Fibroblast of lung (primary cell): ENCODE data around the gene PLXNA4. TPM values are rescaled to one million over a fixed set of nuclear protein-coding genes. Genes with fewer than 3 reads are reported as not detected.

Source experiments
- DNase-seq, 2 donors: peaks; one replicate each; pipeline versions ENCODE4 v3.0.0 to v3.0.0-alpha.2; 2010; ENCODE audit warnings: low read depth in 2 of 2
- H2AFZ ChIP-seq: 2 replicates; pipeline ENCODE4 v1.5.1; 2012; ENCODE audit warnings: low read length, control low read depth, inconsistent platforms
- H3K27ac ChIP-seq: 2 replicates; pipeline ENCODE4 v1.5.1; 2011; ENCODE audit warnings: low read length, control low read depth; ENCODE audit not compliant: insufficient read depth
- H3K27me3 ChIP-seq: 2 replicates; pipeline ENCODE4 v1.5.1; 2011; ENCODE audit warnings: mild to moderate bottlenecking, low read length; ENCODE audit not compliant: control insufficient read depth, insufficient read depth
- H3K36me3 ChIP-seq: 2 replicates; pipeline ENCODE4 v1.5.1; 2011; ENCODE audit warnings: low read length; ENCODE audit not compliant: control insufficient read depth, insufficient read depth
- H3K4me1 ChIP-seq: 2 replicates; pipeline ENCODE4 v1.5.1; 2011; ENCODE audit warnings: low read length; ENCODE audit not compliant: control insufficient read depth, insufficient read depth; ENCODE audit errors: extremely low read depth
- H3K4me2 ChIP-seq: 2 replicates; pipeline ENCODE4 v1.5.1; 2011; ENCODE audit warnings: low read length, control low read depth; ENCODE audit not compliant: insufficient read depth; ENCODE audit errors: extremely low read depth
- H3K4me3 ChIP-seq, 4 experiments: fragments of 200-600 bp in 1 of 4; sonication (generic) in 1 of 4; replicated peaks in 1 of 4; 2 replicates each; pipeline ENCODE4 v1.5.1; 2011 to 2016; ENCODE audit warnings: low read length in 4 of 4, low read depth in 3 of 4, mild to moderate bottlenecking in 3 of 4, control low read depth in 2 of 4, inconsistent platforms in 1 of 4, mixed read lengths in 1 of 4; ENCODE audit not compliant: insufficient read depth in 1 of 4; ENCODE audit errors: control extremely low read depth in 1 of 4
- H3K79me2 ChIP-seq: 2 replicates; pipeline ENCODE4 v1.5.1; 2012; ENCODE audit warnings: mild to moderate bottlenecking, low read length, inconsistent platforms; ENCODE audit not compliant: control insufficient read depth, insufficient read depth
- H3K9ac ChIP-seq: 2 replicates; pipeline ENCODE4 v1.5.1; 2011; ENCODE audit warnings: mild to moderate bottlenecking, low read length, control low read depth; ENCODE audit not compliant: insufficient read depth
- H3K9me3 ChIP-seq: 2 replicates; pipeline ENCODE4 v1.5.1; 2012; ENCODE audit warnings: low read depth, low read length; ENCODE audit not compliant: control insufficient read depth, insufficient read depth
- H4K20me1 ChIP-seq: 2 replicates; pipeline ENCODE4 v1.5.1; 2011; ENCODE audit warnings: low read length; ENCODE audit not compliant: control insufficient read depth, insufficient read depth; ENCODE audit errors: extremely low read depth
- CTCF ChIP-seq, 2 donors: IDR thresholded peaks in 1 of 2; conservative IDR thresholded peaks in 1 of 2; 1 replicate in 1 of 2; 2 replicates in 1 of 2; pipeline ENCODE4 v1.5.1; 2011 to 2012; ENCODE audit warnings: low read length in 2 of 2, control low read depth in 1 of 2, inconsistent platforms in 1 of 2, low read depth in 1 of 2, mild to moderate bottlenecking in 1 of 2
- EZH2 ChIP-seq: IDR thresholded peaks from 2 replicates; pipeline ENCODE4 v1.5.1; 2012; ENCODE audit warnings: low read length, control low read depth, mild to moderate bottlenecking; ENCODE audit errors: missing control alignments
- polyA plus RNA-seq, 2 donors: library from polyadenylated mRNA; depleted of rRNA in 1 of 2; stranded (reverse) in 1 of 2; unstranded in 1 of 2; fragments of >200 nt; gene quantifications; 2 replicates each; pipeline ENCODE4 v1.2.1, GENCODE V29; 2011 to 2012; ENCODE audit warnings: missing spikeins in 1 of 2
- total RNA-seq: library from RNA; depleted of rRNA; stranded (reverse); fragments of >200 nt; gene quantifications from 2 replicates; pipeline ENCODE4 v1.2.1, GENCODE V29; 2014

Gene PLXNA4
- total and polyA plus RNA-seq, 2 donors (not counting 1 experiment from before 2014, with no cell fraction given): 1.2 to 1.5 TPM

- no peak for DNase-seq
- H3K27ac ChIP-seq: no peak overlapping the region
- no peaks in the 10 kb centered on the region for H3K9me3 ChIP-seq
- no peak overlapping the region for H3K9ac ChIP-seq
- no peak overlapping the region for H2AFZ ChIP-seq
- TF ChIP-seq EZH2: no peak
- no peaks in the 10 kb centered on the region for H3K79me2 ChIP-seq
- H3K27me3 ChIP-seq: no peaks in the 10 kb centered on the region
- H3K4me1 ChIP-seq: no peaks in the 10 kb centered on the region
- no peak overlapping the region for H3K4me3 ChIP-seq
- no peak overlapping the region for H3K4me2 ChIP-seq
- H4K20me1 ChIP-seq: no peaks in the 10 kb centered on the region
- H3K36me3 ChIP-seq: no peaks in the 10 kb centered on the region
Measured at GRCh38 chr7:132560825-132561529, 15.3 kb downstream of the PLXNA4 start.

- no peak overlapping the region for H3K9ac ChIP-seq
- no peak overlapping the region for H3K4me2 ChIP-seq
- no peak for DNase-seq
- no peaks in the 10 kb centered on the region for H3K36me3 ChIP-seq
- H4K20me1 ChIP-seq: no peaks in the 10 kb centered on the region
- no peak for TF ChIP-seq EZH2
- no peak for TF ChIP-seq CTCF (conservative IDR thresholded peaks at IDR 0.05 in 1 of 2, IDR thresholded peaks at IDR 0.05 in 1 of 2; ENCODE audit: low read depth in 1 of 2, low read length in 2 of 2)
- no peak overlapping the region for H2AFZ ChIP-seq
- no peak overlapping the region for H3K4me3 ChIP-seq
- no peak overlapping the region for H3K27ac ChIP-seq
- no peaks in the 10 kb centered on the region for H3K9me3 ChIP-seq
- no peaks in the 10 kb centered on the region for H3K27me3 ChIP-seq
- H3K79me2 ChIP-seq: no peaks in the 10 kb centered on the region
- no peaks in the 10 kb centered on the region for H3K4me1 ChIP-seq
Measured at GRCh38 chr7:132560105-132560504, 16.2 kb downstream of the PLXNA4 start.

GRCh38 chr7:132558815-132559214 lies 17.5 kb downstream of the PLXNA4 start:
- DNase-seq: no peak
- Histone ChIP-seq H3K36me3 (no peaks in the 10 kb centered on the region), H3K9ac (no peak overlapping the region), H3K9me3 (no peaks in the 10 kb centered on the region), H3K79me2 (no peaks in the 10 kb centered on the region), H3K27ac (no peak overlapping the region), H4K20me1 (no peaks in the 10 kb centered on the region), H3K27me3 (no peaks in the 10 kb centered on the region), H3K4me3 (no peak overlapping the region), H2AFZ (no peak overlapping the region), H3K4me2 (no peak overlapping the region), H3K4me1 (no peaks in the 10 kb centered on the region)
- TF ChIP-seq CTCF (conservative IDR thresholded peaks at IDR 0.05 in 1 of 2, IDR thresholded peaks at IDR 0.05 in 1 of 2; ENCODE audit: low read depth in 1 of 2, low read length in 2 of 2) (no peak), EZH2 (no peak)
